GM21576 (cell line): Measurements from ENCODE around the gene MAP3K12.
"Not testable (repeated sequence)": the region's sequence is repeated elsewhere in the genome, so short reads cannot be mapped to it uniquely, and the experiment has no call there.

Experiments
- ATAC-seq: cut with Tn5 transposase; IDR thresholded peaks from one replicate; pipeline ENCODE4 v1.9.1; 2021; ENCODE audit warnings: mild to moderate bottlenecking, moderate library complexity; ENCODE audit not compliant: unreplicated experiment

MAP3K12 gene

GRCh38 chr12:53444593-53445325 is 54.5 kb downstream of the MAP3K12 start:
- ATAC-seq: not testable (repeated sequence)

- ATAC-seq: no peak
Observed at GRCh38 chr12:53443955-53444354, 55.3 kb downstream of the MAP3K12 start.

- peak; percentile 96 for ATAC-seq
Observed at GRCh38 chr12:53441040-53441833, 58.0 kb downstream of the MAP3K12 start, which contains the start of gene PRR13. Gene PRR13 (plus strand): TSS chr12:53441734. CDS start chr12:53442715, 981 bp downstream.

- ATAC-seq: not testable (repeated sequence)
Observed at GRCh38 chr12:53439582-53439981, 59.7 kb downstream of the MAP3K12 start.

GRCh38 chr12:53435326-53435725 is 63.9 kb downstream of the MAP3K12 start:
- ATAC-seq: not testable (repeated sequence)

GRCh38 chr12:53431187-53431586 is 68.1 kb downstream of the MAP3K12 start:
- ATAC-seq: no peak

GRCh38 chr12:53430116-53430515 is 69.1 kb downstream of the MAP3K12 start:
- ATAC-seq: no peak
